Stimulated activated CD4-positive, alpha-beta T cell treated with anti-CD3 and anti-CD28 coated beads, Interleukin-1b, Interleukin-23, amount 100 ng/mL, for 24 hours (primary cell): ENCODE data around the gene DHRSX.
"Not testable (repeated sequence)": the region's sequence is repeated elsewhere in the genome, so short reads cannot be mapped to it uniquely, and the experiment has no call there.

Experiments used
- DNase-seq, 4 experiments: peaks; one replicate each; pipeline ENCODE4 v3.0.0-alpha.2; 2020; ENCODE audit warnings: low read depth in 4 of 4, low spot score in 1 of 4

DHRSX gene

DNA sequence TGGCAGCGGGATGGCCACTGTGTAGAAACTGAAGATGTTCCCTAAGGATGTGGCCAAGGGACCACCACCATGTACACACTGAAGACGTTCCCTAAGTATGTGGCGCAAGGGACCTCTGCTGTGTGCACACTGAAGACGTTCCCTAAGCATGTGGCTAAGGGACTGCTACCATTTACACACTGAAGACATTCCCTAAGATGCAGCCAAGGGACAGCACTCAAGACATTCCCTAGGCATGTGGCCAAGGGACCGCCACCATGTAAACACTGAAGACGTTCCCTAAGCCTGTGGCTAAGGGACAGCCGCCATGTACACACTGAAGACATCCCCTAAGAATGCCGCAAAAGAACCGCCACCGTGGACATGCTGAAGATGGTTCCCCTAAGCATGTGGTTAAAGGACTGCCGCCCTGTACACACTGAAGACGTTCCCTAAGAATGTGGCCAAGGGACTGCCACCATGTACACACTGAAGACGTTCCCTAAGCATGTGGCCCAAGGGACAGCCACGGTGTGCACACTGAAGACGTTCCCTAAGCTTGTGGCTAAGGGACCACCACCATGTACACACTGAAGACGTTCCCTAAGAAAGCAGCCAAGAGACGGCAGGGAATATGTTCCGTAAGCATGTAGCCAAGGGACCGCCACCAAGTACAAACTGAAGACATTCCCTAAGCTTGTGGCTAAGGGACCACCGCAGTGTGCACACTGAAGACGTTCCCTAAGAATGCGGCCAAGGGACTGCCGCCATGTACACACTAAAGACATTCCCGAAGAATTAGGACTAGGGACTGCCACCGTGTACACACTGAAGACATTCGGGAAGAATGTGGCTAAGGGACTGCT, 43.3 kb downstream of the DHRSX start:
- DNase-seq, result no peak

DNA sequence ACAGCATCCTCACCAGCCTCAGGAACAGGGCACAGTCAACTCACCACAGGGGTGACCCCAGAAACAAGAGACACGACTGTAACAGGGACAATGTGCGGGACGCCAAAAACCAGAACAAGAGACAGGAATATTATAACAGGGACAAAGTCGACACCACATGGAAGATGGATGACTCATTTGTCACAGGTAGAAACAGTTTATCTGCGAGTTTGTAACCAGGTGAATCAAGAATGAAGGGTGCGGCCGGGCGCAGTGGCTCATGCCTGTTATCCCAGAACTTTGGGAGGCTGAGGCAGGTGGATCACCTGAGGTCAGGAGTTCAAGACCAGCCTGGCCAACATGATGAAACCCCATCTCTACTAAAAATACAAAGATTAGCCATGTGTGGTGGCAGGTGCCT, 44.7 kb downstream of the DHRSX start:
- DNase-seq, result not testable (repeated sequence)

DNA sequence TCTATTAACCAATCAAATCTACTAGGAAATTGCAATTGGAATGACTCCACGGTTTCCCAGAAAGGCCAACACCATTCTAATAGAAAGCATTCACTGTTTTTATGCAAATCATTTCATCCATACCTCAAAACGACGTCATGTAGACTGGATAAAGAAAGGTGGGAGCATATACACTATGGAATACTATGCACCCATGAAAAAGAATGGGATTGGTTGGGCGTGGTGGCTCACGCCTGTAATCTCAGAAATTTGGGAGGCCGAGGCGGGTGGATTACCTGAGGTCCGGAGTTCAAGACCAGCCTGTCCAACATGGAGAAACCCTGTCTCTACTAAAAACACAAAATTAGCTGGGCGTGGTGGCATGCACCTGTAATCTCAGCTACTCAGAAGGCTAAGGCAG, 46.2 kb downstream of the DHRSX start:
- not testable (repeated sequence) for DNase-seq

DNA sequence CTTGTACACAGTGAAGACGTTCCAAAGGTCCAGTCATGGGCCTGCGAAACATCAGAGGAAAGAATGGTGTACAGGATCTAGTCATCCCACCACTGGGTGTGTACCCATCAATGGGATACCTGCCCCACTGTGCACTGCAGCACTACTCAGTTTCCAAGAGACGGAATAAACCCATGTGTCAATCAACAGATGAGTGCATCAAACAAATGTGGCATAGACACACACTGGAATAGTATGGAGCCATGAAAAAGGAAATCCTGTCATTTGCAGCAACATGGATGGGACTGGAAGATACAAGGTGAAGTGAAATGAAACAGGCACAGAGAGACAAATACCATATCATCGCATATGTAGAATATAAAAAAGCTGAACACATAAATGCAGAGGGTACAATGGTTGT, 48.0 kb downstream of the DHRSX start:
- DNase-seq, result no peak

DNA sequence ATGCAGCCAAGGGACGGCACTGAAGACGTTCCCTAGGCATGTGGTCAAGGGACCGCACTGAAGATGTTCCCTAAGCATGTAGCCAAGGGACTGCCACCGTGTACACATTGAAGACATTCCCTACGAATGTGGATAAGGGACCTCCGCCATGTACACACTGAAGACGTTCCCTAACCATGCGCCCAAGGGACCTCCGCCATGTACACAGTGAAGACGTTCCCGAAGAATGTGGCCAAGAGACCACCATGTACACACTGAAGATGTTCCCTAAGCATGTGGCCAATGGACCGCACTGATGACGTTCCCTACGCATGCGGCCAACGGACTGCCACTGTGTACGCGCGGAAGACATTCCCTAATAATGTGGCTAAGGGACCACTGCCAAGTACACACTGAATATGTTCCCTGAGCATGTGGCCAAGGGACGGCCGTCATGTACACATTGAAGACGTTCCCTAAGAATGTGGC, 48.4 kb downstream of the DHRSX start:
- no peak for DNase-seq

DNA sequence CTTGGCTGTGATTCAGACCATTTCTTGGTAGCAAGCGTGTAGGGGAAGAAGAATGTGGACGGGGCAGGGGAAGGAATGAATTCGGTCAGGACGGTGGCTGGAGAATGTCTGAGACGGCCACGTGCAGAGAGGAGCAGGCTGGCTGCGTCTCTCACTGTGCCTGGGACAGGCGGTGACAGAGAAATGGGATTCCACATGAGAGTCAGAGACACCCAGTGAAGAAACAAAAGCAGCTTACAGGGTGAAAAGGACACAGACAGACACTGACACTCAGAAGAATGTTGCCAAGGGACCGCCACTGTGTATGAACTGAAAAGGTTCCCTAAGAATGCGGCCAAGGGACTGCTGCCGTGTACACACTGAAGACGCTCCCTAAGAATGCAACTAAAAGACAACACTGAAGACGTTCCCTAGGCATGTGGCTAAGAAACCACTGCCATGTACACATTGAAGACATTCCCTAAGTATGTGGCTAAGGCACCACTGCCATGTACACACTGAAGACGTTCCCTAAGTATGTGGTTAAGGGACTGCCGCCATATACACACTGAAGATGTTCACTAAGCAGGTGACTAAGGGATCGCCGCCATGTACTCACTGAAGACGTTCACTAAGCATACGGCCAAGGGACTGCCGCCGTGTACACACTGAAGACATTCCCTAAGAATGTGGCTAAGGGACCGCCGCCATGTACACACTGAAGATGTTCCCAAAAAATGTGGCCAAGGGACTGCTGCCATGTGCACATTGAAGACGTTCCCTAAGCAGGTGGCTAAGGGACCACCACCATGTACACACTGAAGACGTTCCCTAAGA, 49.1 kb downstream of the DHRSX start:
- no peak for DNase-seq

DNA sequence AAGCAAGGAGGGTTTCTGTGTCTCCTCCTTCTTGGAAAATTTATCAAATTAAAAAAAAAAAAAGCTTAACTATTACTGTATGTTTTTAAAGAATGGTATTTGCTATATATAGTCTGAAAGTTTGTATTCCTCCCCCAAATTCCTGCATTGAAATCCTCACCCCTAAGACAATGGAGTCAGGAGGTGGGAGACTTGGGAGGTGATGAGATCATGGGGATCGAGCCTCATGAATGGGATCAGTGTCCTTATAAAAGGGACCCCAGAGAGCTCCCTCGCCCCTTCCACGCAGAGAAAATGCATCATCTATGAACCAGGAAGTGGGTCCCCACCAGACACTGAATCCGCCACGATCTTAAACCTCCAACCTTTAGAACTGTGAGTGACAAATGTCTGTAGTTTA, 50.1 kb downstream of the DHRSX start:
- no peak for DNase-seq

DNA sequence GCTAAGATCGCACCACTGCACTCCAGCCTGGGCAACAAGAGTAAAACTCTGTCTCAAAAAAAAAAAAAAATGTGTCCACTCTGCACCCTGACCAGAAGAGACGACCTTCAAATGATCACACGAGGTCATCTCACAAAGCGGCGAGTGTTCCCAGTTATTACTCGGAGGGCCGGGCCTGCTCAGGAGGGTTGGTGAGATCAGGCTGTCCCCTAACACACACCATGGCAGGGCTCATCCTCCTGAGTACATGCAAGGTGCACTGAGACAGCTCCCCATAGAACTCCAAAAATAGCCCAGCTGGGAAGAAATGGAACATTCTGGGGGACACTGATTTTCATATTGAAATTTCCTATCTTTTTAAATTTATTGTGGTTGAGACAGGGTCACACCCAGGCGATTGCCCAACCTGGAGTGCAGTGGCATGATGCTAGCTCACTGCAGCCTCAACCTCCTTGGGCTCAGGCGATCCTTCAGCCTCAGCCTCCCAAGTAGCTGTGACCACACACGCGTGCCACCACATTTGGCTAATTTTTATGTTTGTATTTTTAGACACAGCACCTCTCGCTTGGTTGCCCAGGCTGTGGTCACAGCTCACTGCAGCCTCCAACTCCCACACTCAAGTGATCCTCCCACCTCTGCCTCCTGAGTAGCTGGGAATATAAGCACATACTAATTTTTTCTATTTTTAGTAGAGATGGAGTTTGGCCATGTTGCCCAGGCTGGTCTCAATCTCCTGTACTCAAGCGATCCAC, 51.5 kb downstream of the DHRSX start:
- DNase-seq, result no peak

DNA sequence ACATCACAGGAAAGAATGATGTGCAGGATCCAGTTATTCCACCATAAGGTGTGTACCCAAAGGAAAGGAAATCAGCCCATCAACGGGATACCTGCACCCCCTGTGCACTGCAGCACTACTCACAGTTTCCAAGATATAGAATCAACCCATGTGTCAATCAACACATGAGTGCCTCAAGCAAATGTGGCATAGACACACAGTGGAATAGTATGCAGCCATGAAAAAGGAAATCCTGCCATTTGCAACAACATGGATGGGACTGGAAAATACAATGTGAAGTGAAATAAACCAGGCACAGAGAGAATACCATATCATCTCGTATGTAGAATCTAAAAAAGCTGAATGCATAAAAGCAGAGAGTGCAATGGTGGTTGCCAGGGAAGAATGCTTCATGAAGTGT, 53.3 kb downstream of the DHRSX start:
- no peak for DNase-seq

DNA sequence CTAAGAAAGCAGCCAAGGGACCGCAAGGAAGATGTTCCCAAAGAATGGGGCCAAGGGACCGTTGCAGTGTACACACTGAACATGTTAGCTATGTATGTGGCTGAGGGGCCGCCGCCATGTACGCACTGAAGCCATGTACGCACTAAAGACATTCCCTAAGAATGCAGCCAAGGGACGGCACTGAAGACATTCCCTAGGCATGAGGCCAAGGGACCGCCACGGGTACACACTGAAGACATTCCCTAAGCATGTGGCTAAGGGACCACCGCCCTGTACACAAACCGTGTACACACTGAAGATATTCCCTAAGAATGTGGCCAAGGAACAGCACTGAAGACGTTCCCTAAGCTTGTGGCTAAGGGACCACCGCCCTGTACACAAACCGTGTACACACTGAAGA, 54.0 kb downstream of the DHRSX start:
- no peak for DNase-seq

DNA sequence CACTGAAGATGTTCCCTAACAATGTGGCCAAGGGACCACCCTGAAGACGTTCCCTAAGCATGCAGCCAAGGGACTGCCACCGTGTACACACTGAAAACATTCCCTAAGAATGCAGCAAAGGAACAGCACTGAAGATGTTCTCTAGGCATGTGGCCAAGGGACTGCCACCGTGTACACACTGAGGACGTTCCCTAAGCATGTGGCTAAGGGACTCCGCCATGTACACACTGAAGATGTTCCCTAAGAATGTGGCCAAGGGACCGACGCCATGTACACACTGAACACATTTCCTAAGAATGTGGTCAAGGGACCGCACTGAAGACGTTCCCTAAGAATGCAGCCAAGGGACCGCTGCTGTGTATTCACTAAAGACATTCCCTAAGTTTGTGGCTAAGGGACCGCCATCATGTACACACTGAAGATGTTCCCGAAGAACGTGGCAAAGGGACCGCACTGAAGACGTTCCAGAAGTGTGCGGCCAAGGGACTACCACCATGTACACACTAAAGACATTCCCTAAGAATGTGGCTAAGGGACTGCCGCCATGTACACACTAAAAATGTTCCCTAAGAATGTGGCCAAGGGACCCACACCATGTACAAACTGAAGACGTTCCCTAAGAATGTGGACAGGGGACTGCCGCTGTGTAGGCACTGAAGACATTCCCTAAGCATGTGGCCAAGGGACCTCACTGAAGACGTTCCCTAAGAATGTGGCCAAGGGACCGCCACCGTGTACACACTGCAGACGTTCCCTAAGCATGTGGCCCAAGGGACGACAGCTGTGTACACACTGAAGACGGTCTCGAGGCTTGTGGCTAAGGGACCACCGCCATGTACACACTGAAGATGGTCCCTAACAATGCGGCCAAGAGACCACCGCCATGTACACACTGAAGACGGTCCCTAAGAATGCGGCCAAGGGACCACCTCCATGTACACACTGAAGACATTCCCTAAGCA, 54.8 kb downstream of the DHRSX start:
- no peak for DNase-seq

DNA sequence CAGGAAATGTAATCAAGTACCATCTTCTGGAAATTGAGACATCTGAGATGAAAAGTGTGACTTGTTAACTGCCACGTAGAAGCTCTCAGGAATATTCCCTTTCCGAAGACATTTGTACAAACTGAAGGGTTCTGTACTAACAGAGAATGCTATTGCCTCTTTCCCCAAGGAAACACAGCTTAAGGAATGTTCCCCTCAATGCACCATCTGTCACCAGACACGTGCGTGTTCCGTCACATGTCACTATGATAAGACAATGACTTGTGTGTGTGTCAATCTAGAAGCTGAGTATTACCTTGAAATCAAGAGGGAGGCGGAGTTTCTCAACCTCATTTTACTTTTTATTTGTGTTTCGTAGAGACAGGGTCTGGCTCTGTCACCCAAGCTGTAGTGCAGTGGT, 58.1 kb downstream of the DHRSX start:
- DNase-seq, result no peak

DNA sequence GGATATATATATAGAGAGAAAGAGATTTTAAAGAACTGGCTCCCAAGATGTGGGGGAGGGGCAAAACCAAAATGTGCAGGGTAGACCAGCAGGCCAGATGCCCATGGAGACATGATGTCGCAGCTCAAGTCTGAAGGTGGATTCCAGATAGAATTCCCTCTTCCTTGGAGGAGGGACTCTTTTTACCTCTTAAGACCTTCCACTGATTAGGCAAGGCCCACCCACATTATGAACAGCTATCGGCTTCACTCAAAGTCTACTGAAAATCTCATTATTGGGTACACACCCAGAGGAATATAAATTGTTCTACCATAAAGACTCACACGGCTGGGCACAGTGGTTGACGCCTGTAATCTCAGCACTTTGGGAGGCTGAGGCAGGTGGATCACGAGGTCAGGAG, 59.3 kb downstream of the DHRSX start:
- no peak for DNase-seq

DNA sequence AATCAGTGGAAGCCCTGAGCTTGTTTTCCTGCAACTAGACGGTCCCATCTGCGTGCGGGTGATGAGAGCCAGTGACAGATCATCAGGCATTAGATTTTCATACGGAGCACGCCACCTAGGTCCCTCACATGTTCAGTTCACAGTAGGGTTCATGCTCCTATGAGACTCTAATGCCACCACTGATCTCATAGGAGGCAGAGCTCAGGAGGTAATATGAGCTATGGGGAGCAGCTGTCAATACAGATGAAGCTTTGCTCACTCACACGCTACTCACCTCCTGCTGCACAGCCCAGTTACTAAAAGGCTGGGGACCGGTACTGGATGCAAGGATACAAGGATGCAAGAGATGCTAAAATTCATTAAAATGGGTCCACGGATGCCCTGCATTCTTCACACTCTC, 61.2 kb downstream of the DHRSX start:
- no peak for DNase-seq

DNA sequence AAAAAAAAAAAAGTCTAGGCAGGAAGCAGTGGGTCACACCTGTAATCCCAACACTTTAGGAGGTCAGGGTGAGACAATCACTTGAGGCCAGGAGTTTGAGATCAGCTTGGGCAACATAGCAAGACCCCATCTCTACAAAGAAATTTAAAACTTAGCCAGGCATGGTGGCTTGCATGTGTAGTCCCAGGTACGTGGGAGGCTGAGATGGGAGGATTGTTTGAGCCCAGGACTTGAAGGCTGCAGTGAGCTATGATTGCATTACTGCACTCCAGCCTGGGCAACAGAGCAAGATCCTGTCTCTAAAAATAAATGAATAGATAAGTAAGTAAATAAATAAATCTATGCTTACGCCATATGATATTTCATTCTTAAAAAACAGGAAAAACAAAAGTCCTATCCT, 65.3 kb downstream of the DHRSX start:
- DNase-seq, result no peak

DNA sequence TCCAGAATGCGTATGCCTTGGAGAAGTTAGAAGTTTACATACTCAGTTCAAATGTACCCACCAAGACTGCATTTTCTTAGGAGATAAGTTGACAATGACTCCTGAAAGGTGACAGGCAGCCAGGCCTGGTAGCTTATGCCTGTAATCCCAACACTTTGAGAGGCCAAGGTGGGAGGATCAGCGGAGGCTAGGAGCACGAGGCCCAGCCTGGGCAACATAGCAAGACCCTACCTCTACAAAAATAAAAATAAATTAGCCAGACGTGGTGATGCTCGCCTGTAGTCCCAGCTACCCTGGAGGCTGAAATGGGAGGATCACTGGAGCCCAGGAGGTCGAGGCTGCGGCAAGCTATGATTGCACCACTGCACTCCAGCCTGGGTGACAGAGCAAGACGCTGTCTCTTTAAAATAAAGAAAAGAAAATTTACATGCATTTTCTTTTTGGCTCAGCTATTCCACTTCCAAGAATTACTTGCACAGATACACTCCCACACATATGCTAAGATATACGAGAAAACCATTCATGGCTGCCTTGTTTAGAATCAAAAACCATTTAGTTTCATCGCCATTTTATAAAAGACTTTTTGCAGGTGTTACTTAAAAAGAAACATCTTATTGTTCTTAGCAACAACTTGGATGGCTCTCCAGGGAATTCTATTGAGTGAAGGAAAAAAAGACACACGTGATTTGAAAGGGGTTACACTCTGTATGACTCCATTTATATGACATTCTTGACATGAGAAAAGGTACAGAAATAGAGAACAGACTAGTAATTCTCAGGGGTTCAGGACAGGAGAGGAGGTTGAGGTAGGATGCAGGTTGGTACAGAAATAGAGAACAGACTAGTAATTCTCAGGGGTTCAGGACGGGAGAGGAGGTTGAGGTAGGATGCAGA, 66.3 kb downstream of the DHRSX start:
- DNase-seq, result no peak

DNA sequence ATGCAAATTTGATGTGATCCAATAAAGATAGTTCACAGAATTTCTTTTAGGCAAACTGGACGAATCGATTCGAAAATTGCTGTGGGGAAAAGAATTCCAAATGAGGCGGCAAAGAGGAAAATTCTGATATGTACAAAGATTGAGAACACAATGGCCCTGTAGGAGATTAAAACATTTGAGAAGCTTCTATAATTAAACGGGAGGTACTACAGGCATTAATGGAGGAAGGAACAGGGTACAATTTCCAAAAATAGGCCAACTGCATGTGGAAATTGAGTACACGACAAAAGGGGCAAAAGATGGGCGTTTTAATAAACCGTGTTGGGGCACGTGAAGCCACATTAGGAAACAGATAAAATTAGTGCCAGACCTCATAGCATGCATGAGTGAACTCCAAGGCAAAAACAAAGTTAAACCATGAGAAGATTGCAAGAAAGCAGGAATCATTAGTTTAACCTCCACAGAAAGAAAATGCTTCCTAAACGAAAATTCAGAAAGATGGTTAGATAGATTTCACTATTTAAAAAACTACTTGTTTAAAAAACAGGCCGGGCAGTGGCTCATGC, 68.4 kb downstream of the DHRSX start:
- no peak for DNase-seq

DNA sequence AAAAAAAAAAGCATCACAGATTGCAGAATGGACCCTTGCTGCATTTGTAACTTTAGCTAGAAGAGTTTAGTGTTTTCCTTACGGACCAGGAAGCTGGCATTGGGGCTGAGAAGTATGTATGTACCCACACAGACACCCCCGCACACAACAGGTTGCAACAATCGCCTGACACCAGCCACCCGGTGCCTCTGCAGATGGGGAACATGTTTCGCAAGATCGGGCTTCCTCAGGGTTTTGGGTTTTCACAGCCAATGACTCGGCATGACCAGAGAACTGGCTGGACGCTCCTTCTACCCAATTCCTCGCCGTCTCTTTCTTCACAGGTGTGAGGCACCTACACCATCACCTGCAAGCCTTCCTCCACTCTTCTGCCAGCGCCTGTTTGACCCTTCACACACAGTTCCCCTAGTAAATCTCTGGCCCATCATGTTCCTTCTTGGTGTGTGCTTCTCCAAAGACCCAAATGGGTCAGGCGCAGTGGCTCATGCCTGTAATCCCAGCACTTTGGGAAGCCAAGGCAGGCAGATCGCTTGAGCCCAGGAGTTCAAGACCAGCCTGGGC, 70.4 kb downstream of the DHRSX start:
- no peak for DNase-seq

DNA sequence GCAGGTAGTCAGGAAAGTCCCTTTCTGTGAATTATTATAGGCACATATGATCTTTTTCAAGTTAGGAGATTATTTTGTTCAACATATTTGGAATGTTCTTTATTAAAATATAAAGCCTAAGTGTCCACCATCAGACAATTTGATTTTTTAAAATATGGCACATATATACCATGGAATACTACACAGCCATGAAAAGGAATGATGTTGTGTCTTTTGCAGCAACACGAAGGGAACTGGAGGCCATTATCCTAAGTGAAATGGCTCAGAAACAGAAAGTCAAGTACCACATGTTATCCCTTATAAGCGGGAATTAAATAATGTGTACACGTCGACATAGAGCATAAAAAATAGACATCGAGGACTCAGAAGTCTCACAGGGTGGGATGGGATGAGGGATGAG, 73.0 kb downstream of the DHRSX start:
- no peak for DNase-seq
